Measurements from ENCODE around the gene CHCHD3.

GRCh38 chr7:132791036-132791435 is 290.9 kb downstream of the CHCHD3 start:
- TF ChIP-seq POLR2A (IDR thresholded peaks at IDR 0.05; ENCODE audit: low read depth, low read length) (no peak), POLR2AphosphoS5 (IDR thresholded peaks at IDR 0.05; ENCODE audit: low read depth, low read length) (no peak), POU2F2 (IDR thresholded peaks at IDR 0.05; ENCODE audit: low read depth, low read length) (no peak), TAF1 (IDR thresholded peaks at IDR 0.05; ENCODE audit: low read depth, low read length) (no peak), SPI1 (IDR thresholded peaks at IDR 0.05; ENCODE audit: low read depth, low read length) (no peak), PAX5 (IDR thresholded peaks at IDR 0.05; ENCODE audit: insufficient read depth, low read length, severe bottlenecking) (no peak)
